ENCODE data around the gene PPIG.
"Not testable (repeated sequence)": the region's sequence is repeated elsewhere in the genome, so short reads cannot be mapped to it uniquely, and the experiment has no call there.

DNA sequence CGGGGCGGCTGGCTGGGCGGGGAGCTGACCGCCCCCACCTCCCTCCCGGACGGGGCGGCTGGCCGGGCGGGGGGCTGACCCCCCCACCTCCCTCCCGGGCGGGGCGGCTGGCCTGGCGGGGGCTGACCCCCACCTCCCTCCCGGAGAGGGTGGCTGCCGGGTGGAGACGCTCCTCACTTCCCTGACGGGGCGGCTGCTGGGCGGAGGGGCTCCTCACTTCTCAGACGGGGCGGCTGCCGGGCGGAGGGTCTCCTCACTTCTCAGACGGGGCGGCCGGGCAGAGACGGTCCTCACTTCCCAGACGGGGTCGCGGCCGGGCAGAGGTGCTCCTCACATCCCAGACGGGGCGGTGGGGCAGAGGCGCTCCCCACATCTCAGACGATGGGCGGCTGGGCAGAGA lies 8.9 kb upstream of the PPIG start:
- not testable (repeated sequence) for TF ChIP-seq RCOR1 (IDR thresholded peaks at IDR 0.05; ENCODE audit: low read length); CTCF (IDR thresholded peaks at IDR 0.05); SMC3 (IDR thresholded peaks at IDR 0.05; ENCODE audit: low read depth, low read length); YY1 (IDR thresholded peaks at IDR 0.05; ENCODE audit: low read depth); FOXM1 (IDR thresholded peaks at IDR 0.05; ENCODE audit: low read depth); POLR2AphosphoS5 (IDR thresholded peaks at IDR 0.05; ENCODE audit: low read depth, low read length); EP300 (IDR thresholded peaks at IDR 0.05; ENCODE audit: borderline replicate concordance in 1 of 2, low read depth in 1 of 2, low read length in 1 of 2); REST (IDR thresholded peaks at IDR 0.05; ENCODE audit: low read depth, low read length); RFX5 (IDR thresholded peaks at IDR 0.05; ENCODE audit: low read length); FOSL2 (IDR thresholded peaks at IDR 0.05; ENCODE audit: borderline replicate concordance, low read depth); RAD21 (IDR thresholded peaks at IDR 0.05; ENCODE audit: low read length)
